PFSK-1 (cell line): Measurements from ENCODE around the gene SND1.

Experiments used
- FOXP2 ChIP-seq: optimal IDR thresholded peaks from 2 replicates; pipeline ENCODE3; 2011; ENCODE audit warnings: borderline replicate concordance, control low read depth, inconsistent platforms; ENCODE audit not compliant: insufficient read depth; ENCODE audit errors: extremely low read length, extremely low read depth
- POLR2AphosphoS5 ChIP-seq: IDR thresholded peaks from 2 replicates; pipeline ENCODE4 v1.6.1; 2012; ENCODE audit warnings: low read depth, mild to moderate bottlenecking, control low read depth, low read length, moderate library complexity
- REST ChIP-seq, 2 experiments: IDR thresholded peaks; 2 replicates each; pipeline versions ENCODE4 v1.6.1 to v1.8.0; 2011 to 2012; ENCODE audit warnings: low read depth in 2 of 2, low read length in 2 of 2, control low read depth in 1 of 2, inconsistent platforms in 1 of 2, mild to moderate bottlenecking in 1 of 2, moderate library complexity in 1 of 2; ENCODE audit not compliant: insufficient read depth in 1 of 2
- SIN3A ChIP-seq: IDR thresholded peaks from 2 replicates; pipeline ENCODE4 v1.6.1; 2012; ENCODE audit warnings: mild to moderate bottlenecking, low read length, moderate library complexity, borderline replicate concordance; ENCODE audit not compliant: insufficient read depth
- TAF1 ChIP-seq: IDR thresholded peaks from 2 replicates; pipeline ENCODE4 v1.6.1; 2012; ENCODE audit warnings: low read length, control low read depth, borderline replicate concordance; ENCODE audit not compliant: insufficient read depth

SND1 gene

GRCh38 chr7:128041203-128041602 is 389.2 kb downstream of the SND1 start:
- no peak for TF ChIP-seq SIN3A
- TF ChIP-seq REST (IDR thresholded peaks at IDR 0.05; ENCODE audit: insufficient read depth in 1 of 2, low read depth in 2 of 2, low read length in 2 of 2), result no peak
- no peak for TF ChIP-seq POLR2AphosphoS5
- TF ChIP-seq FOXP2, result no peak
- TF ChIP-seq TAF1, result no peak

- TF ChIP-seq REST (IDR thresholded peaks at IDR 0.05; ENCODE audit: insufficient read depth in 1 of 2, low read depth in 2 of 2, low read length in 2 of 2) (no peak), FOXP2 (no peak), TAF1 (no peak), SIN3A (no peak), POLR2AphosphoS5 (no peak)
Measured at GRCh38 chr7:128042012-128042411, 390.0 kb downstream of the SND1 start.

GRCh38 chr7:128044064-128044463 is 392.1 kb downstream of the SND1 start:
- TF ChIP-seq POLR2AphosphoS5 (no peak), FOXP2 (no peak), REST (IDR thresholded peaks at IDR 0.05; ENCODE audit: insufficient read depth in 1 of 2, low read depth in 2 of 2, low read length in 2 of 2) (no peak), SIN3A (no peak), TAF1 (no peak)

GRCh38 chr7:128045158-128045557 is 393.2 kb downstream of the SND1 start:
- TF ChIP-seq POLR2AphosphoS5 (no peak), SIN3A (no peak), TAF1 (no peak), FOXP2 (no peak), REST (IDR thresholded peaks at IDR 0.05; ENCODE audit: insufficient read depth in 1 of 2, low read depth in 2 of 2, low read length in 2 of 2) (no peak)

DNA sequence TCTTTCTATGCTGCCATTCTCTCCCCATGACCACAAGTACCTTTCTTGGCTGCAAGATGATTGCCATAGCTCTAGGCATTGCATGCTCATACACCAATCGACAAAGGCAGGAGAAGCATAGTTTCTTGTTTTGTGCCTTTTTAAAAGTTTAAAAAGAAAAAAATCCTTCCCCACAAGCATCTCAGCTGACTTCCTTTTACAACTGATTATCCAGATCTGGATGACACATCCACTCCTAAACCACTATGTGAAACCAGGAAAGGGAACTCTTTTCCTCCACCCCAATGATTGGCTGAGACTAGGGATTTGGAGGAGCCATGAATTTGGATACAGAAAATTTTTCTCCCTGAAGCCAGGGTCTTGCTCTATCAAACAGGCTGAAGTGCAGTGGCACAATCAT is 393.8 kb downstream of the SND1 start:
- TF ChIP-seq REST (IDR thresholded peaks at IDR 0.05; ENCODE audit: insufficient read depth in 1 of 2, low read depth in 2 of 2, low read length in 2 of 2) (no peak), FOXP2 (no peak), SIN3A (no peak), POLR2AphosphoS5 (no peak), TAF1 (no peak)
